Natural killer cell (primary cell): Measurements from ENCODE around the gene MTMR6. TPM values are rescaled to one million over a fixed set of nuclear protein-coding genes. Genes with fewer than 3 reads are reported as not detected.

Experiments used
- ATAC-seq, 3 donors: fragments of 150-1000 bp in 2 of 3; fragments of 200-7000 bp in 1 of 3; cut with Tn5 transposase; 1 replicate in 1 of 3; 2 replicates in 2 of 3; pipeline ENCODE4 v1.10.0; 2021; ENCODE audit warnings: mild to moderate bottlenecking in 2 of 3, moderate library complexity in 2 of 3
- DNase-seq, 2 donors: peaks; one replicate each; pipeline versions ENCODE4 v3.0.0 to v3.0.0-alpha.2; 2013 to 2021; ENCODE audit warnings: mixed read lengths in 1 of 2
- H3K27ac ChIP-seq: one replicate; pipeline ENCODE4 v1.5.1; 2013; ENCODE audit warnings: mild to moderate bottlenecking, low read length
- H3K27me3 ChIP-seq: one replicate; pipeline ENCODE4 v1.6.1; 2013; ENCODE audit warnings: low read length; ENCODE audit not compliant: control insufficient read depth, insufficient read depth
- H3K36me3 ChIP-seq: one replicate; pipeline ENCODE4 v1.6.1; 2013; ENCODE audit warnings: low read length; ENCODE audit not compliant: control insufficient read depth, insufficient read depth
- H3K4me1 ChIP-seq: one replicate; pipeline ENCODE4 v1.6.1; 2013; ENCODE audit warnings: low read length; ENCODE audit not compliant: control insufficient read depth, insufficient read depth
- H3K4me3 ChIP-seq: one replicate; pipeline ENCODE4 v1.5.1; 2013; ENCODE audit warnings: low read length
- H3K9me3 ChIP-seq: one replicate; pipeline ENCODE4 v1.6.1; 2013; ENCODE audit warnings: low read length; ENCODE audit not compliant: control insufficient read depth, insufficient read depth
- H3K27ac Mint-ChIP-seq, 2 donors: one replicate each; pipeline ENCODE4 v1.8.0; 2022; ENCODE audit warnings: mild to moderate bottlenecking in 2 of 2, mixed read lengths in 2 of 2, moderate library complexity in 1 of 2
- H3K27me3 Mint-ChIP-seq, 2 donors: one replicate each; pipeline ENCODE4 v1.8.0; 2022; ENCODE audit warnings: low read depth in 2 of 2, mixed read lengths in 2 of 2
- H3K36me3 Mint-ChIP-seq: one replicate; pipeline ENCODE4 v1.8.0; 2022; ENCODE audit warnings: mixed read lengths
- H3K4me1 Mint-ChIP-seq, 2 donors: one replicate each; pipeline ENCODE4 v1.8.0; 2022; ENCODE audit warnings: mixed read lengths in 2 of 2
- H3K4me3 Mint-ChIP-seq: one replicate; pipeline ENCODE4 v1.8.0; 2022; ENCODE audit warnings: mild to moderate bottlenecking, moderate library complexity, mixed read lengths
- H3K9me3 Mint-ChIP-seq, 2 donors: one replicate each; pipeline ENCODE4 v1.8.0; 2022; ENCODE audit warnings: mixed read lengths in 2 of 2
- WGBS: methylation state at CpG from one replicate; pipeline ENCODE4 v1.1.7; 2013; ENCODE audit warnings: missing lambda C conversion rate; ENCODE audit not compliant: insufficient coverage; 5-methylcytosine and 5-hydroxymethylcytosine counted together
- intact Hi-C: fragments of 100-400 bp; cut with micrococcal nuclease; formaldehyde crosslinking; loops from one replicate; pipeline ENCODE4 v1.14.2; 2022
- total RNA-seq, 4 donors: library from RNA; stranded (reverse); fragments of 120-200 nt in 1 of 4; gene quantifications; one replicate each; pipeline versions ENCODE4 v1.2.3 to v1.2.4, GENCODE V29; 2013 to 2022
- TF ChIP-seq, protein P1 (sequence below): fragments of 200-600 bp; IDR thresholded peaks from one replicate; pipeline ENCODE4 v1.8.0; 2022; ENCODE audit warnings: antibody characterized with exemption

MTMR6 gene
- total RNA-seq, 3 donors from 2014 or later (not counting 1 experiment from before 2014, with no cell fraction given) = 16.4 to 18.1 (median 17.3) TPM

DNA sequence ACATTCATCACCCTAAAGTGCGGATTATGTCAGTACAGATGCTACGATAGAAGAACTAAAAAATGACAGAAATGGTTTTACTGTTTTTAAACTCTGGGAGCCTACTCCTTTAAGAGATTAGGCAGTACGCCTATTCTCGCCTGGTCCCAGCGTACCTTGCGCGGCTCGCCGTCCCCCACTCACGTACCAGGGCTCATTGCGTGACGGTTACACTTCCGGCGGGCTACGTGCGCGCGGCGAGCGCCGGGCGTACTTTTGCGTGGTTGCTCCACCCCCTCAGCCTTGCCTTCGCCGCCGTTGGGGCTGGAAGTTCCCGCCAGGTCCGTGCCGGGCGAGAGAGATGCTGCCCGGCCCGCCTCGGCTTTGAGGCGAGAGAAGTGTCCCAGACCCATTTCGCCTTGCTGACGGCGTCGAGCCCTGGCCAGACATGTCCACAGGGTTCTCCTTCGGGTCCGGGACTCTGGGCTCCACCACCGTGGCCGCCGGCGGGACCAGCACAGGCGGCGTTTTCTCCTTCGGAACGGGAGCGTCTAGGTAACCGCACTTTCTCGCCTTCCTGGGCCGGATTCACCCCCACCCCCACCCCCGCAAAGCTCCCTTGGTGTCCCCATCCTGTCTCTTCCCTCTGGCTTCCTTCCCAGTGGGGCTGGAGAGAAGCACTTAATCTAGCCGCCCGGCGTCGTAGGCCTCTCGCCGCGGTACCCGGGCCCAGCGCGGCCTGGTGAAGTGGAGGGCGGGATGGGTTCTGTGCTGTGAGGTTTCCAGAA lies 14.2 kb upstream of the MTMR6 start, which contains the start of gene NUP58:
Gene NUP58 (plus strand): TSS at position 279 of the 767 bp plus-strand sequence. CDS start 149 bp downstream, at position 428.
- ATAC-seq (peak; percentile 97 to 100 (median 98)), DNase-seq (peak; percentile 92 to 98)
- peaks cover 12 to 19% of the 10 kb centered on the region in 2 donors for H3K27me3 Mint-ChIP-seq
- no peaks in the 10 kb centered on the region for H3K9me3 ChIP-seq
- no peaks in the 10 kb centered on the region for H3K36me3 ChIP-seq
- no peaks in the 10 kb centered on the region for H3K9me3 Mint-ChIP-seq
- H3K27ac ChIP-seq = peak within 1 kb of the TSS; percentile 93
- H3K36me3 Mint-ChIP-seq = no peaks in the 10 kb centered on the region
- peak within 1 kb of the TSS; percentile 88 for H3K4me3 ChIP-seq
- H3K27ac Mint-ChIP-seq = peak within 1 kb of the TSS; percentile 91 to 94
- WGBS = 0% methylated on average over 64 of the region's 64 CpGs
- intact Hi-C loops = loop anchor here (1.0 to 5.0 kb wide), 3 partner anchors 14 to 951 kb away; partner anchors contain the start of genes CDK8 and MTMR6
- H3K4me1 ChIP-seq = peaks cover 13% of the 10 kb centered on the region
- H3K4me3 Mint-ChIP-seq = peak within 1 kb of the TSS; percentile 90
- TF ChIP-seq, protein P1, sequence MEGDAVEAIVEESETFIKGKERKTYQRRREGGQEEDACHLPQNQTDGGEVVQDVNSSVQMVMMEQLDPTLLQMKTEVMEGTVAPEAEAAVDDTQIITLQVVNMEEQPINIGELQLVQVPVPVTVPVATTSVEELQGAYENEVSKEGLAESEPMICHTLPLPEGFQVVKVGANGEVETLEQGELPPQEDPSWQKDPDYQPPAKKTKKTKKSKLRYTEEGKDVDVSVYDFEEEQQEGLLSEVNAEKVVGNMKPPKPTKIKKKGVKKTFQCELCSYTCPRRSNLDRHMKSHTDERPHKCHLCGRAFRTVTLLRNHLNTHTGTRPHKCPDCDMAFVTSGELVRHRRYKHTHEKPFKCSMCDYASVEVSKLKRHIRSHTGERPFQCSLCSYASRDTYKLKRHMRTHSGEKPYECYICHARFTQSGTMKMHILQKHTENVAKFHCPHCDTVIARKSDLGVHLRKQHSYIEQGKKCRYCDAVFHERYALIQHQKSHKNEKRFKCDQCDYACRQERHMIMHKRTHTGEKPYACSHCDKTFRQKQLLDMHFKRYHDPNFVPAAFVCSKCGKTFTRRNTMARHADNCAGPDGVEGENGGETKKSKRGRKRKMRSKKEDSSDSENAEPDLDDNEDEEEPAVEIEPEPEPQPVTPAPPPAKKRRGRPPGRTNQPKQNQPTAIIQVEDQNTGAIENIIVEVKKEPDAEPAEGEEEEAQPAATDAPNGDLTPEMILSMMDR = no peak
- peaks cover 31 to 37% of the 10 kb centered on the region in 2 donors for H3K4me1 Mint-ChIP-seq
- H3K27me3 ChIP-seq = peaks cover 7% of the 10 kb centered on the region

DNA sequence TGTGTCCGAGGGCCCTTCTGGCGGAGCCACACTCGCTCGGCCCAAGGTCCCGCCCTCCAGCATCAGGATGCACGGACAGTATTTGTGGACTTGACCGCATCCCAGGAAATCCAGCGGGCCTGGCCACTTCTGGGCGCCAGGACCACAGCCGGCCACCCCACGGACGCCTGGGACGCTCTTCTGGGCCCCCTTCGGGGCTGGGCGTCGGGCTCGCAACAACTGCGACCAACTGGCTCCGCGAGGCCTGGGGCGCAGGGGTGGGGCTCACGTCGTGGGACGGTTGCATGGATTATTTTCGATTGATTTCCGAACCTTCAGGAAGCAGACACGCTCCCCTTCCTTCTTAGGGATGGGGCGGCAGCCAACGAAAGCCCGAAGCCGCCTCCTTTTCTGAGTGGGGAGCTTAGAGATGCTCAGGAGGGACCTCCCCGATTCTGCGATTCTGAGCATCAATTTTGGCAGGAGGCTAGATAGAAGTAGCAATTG lies 13.6 kb upstream of the MTMR6 start:
- intact Hi-C loops = loop anchor here (1.0 to 5.0 kb wide), 3 partner anchors 14 to 951 kb away; partner anchors contain the start of genes CDK8 and MTMR6
- H3K9me3 Mint-ChIP-seq = no peaks in the 10 kb centered on the region
- H3K9me3 ChIP-seq = no peaks in the 10 kb centered on the region
- H3K36me3 ChIP-seq = no peaks in the 10 kb centered on the region
- peak overlapping the region; percentile 88 for H3K4me3 ChIP-seq
- no peaks in the 10 kb centered on the region for H3K36me3 Mint-ChIP-seq
- peaks cover 10% of the 10 kb centered on the region for H3K27me3 ChIP-seq
- H3K27ac Mint-ChIP-seq = peak overlapping the region; percentile 91 to 94
- H3K27ac ChIP-seq = peak overlapping the region; percentile 93
- peaks cover 13% of the 10 kb centered on the region for H3K4me1 ChIP-seq
- peak overlapping the region; percentile 90 for H3K4me3 Mint-ChIP-seq
- TF ChIP-seq, protein P1 = no peak
- WGBS = 27% methylated on average over 33 of the region's 33 CpGs
- peak in 1 of 2 donors; percentile 28 for DNase-seq
- peak; percentile 4 to 22 (median 11) for ATAC-seq
- H3K27me3 Mint-ChIP-seq = peaks cover 14 to 25% of the 10 kb centered on the region in 2 donors
- peaks cover 30 to 35% of the 10 kb centered on the region in 2 donors for H3K4me1 Mint-ChIP-seq

DNA sequence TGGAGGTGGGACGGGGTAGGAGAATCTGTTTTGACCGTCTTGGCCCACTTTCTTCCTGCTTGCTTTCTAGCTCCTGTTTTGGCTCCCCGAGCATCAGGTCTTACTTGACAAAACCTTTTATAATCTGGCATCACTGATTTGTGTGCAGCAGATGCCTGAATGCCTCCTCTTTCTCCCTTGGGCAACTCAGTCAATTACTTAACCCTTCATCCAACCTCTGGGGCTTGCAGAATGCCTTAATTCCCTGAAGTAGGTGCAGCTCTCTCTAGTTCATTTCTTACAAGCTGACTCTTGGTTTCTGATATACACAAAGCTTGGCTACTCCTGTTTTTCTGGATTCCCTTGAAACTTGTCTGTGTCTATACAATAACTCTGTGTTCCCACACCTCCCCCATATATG lies 8.4 kb upstream of the MTMR6 start:
- ATAC-seq (no peak), DNase-seq (no peak)
- H3K4me1 Mint-ChIP-seq = peaks cover 1 to 2% of the 10 kb centered on the region in 2 donors
- intact Hi-C loops = no loop called here
- Histone ChIP-seq H3K27me3 (peaks cover 10% of the 10 kb centered on the region), H3K9me3 (no peaks in the 10 kb centered on the region), H3K4me1 (peaks cover 4% of the 10 kb centered on the region), H3K36me3 (no peaks in the 10 kb centered on the region), H3K4me3 (no peak overlapping the region), H3K27ac (no peak overlapping the region)
- H3K9me3 Mint-ChIP-seq = no peaks in the 10 kb centered on the region
- 75% methylated on average over 3 of the region's 3 CpGs for WGBS
- no peaks in the 10 kb centered on the region for H3K36me3 Mint-ChIP-seq
- H3K4me3 Mint-ChIP-seq = no peak overlapping the region
- H3K27ac Mint-ChIP-seq = no peak overlapping the region
- TF ChIP-seq, protein P1 = no peak
- H3K27me3 Mint-ChIP-seq = peaks cover 32 to 57% of the 10 kb centered on the region in 2 donors
